Measurements from ENCODE around the gene URI1.
A peak's percentile ranks its signal among the peaks of the same experiment; 100 is the strongest.
"Not testable (repeated sequence)": the region's sequence is repeated elsewhere in the genome, so short reads cannot be mapped to it uniquely, and the experiment has no call there.

The URI1 gene, protein sequence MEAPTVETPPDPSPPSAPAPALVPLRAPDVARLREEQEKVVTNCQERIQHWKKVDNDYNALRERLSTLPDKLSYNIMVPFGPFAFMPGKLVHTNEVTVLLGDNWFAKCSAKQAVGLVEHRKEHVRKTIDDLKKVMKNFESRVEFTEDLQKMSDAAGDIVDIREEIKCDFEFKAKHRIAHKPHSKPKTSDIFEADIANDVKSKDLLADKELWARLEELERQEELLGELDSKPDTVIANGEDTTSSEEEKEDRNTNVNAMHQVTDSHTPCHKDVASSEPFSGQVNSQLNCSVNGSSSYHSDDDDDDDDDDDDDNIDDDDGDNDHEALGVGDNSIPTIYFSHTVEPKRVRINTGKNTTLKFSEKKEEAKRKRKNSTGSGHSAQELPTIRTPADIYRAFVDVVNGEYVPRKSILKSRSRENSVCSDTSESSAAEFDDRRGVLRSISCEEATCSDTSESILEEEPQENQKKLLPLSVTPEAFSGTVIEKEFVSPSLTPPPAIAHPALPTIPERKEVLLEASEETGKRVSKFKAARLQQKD

GRCh38 chr19:29941828-29942403 is at the start of gene URI1:
URI1 (plus strand) TSS chr19:29942239; CDS start chr19:29942548, 309 bp downstream.
- peak within 1 kb of the TSS; percentile 95 for H3K4me3 Mint-ChIP-seq
- H3K36me3 Mint-ChIP-seq (ENCODE audit: low read depth) = peaks cover 6% of the 10 kb centered on the region
- H3K4me1 Mint-ChIP-seq (ENCODE audit: low read depth) = peaks cover 27% of the 10 kb centered on the region
- peaks cover 9% of the 10 kb centered on the region for H3K27me3 Mint-ChIP-seq
- peak within 1 kb of the TSS; percentile 81 for H3K27ac Mint-ChIP-seq
- peaks cover 6% of the 10 kb centered on the region for H3K9me3 Mint-ChIP-seq
- intact Hi-C loops (cut with micrococcal nuclease) = loop anchor here (2.0 to 10.0 kb wide), 3 partner anchors 97 to 337 kb away; partner anchors contain the start of genes C19orf12 and POP4

DNA sequence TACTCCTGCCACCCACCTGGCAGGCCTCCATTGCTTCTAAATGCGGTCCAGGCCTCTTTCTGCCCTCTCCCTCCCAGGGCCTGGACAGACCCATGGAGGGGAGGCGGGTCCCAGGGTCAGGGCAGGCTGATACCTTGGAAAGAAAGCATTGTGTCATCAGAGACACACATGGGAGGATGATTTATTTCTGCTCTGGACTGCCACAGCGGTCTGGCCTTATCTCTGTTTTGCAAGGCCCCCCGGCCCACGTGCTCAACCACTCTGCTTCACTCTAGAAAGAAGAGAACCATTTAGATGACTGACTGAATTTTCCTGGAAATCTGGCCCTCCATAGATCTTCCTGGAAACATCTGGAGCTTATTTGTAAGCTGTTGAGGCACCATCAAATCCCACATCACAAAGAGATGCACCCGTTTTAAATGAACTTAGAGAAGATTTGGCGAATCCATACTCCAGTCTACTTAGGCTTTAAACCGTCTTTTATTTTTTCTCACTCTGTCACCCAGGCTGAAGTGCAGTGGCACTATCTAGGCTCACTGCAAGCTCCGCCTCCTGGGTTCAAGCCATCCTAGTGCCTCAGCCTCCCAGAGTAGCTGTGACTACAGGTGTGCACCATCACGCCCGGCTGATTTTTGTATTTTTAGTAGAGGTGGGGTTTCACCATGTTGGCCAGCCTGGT is 48.3 kb upstream of the URI1 start:
- no peaks in the 10 kb centered on the region for H3K27me3 Mint-ChIP-seq
- H3K36me3 Mint-ChIP-seq (ENCODE audit: low read depth) = no peaks in the 10 kb centered on the region
- H3K27ac Mint-ChIP-seq = no peak overlapping the region
- intact Hi-C loops (cut with micrococcal nuclease) = no loop called here
- H3K9me3 Mint-ChIP-seq = no peaks in the 10 kb centered on the region
- no peaks in the 10 kb centered on the region for H3K4me1 Mint-ChIP-seq (ENCODE audit: low read depth)
- no peak overlapping the region for H3K4me3 Mint-ChIP-seq

DNA sequence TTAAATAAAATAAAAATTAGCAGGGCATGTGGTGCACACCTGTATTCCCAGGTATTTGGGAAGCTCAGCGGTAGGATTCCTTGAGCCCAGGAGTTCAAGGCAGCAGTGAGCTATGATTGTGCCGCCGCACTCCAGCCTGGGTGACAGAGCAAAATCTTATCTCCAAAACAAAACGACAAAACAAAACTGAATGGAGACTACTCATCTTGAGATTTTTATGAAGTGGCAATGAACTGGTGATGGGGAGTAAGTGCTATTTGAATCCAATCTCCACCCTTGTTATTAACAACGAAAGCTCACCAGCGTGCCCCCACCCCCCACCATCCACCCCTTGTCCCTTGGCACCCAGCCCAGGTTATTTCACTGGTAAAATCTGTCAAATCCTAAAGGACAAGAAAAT is 45.2 kb upstream of the URI1 start:
- H3K9me3 Mint-ChIP-seq = no peaks in the 10 kb centered on the region
- intact Hi-C loops (cut with micrococcal nuclease) = no loop called here
- no peaks in the 10 kb centered on the region for H3K36me3 Mint-ChIP-seq (ENCODE audit: low read depth)
- no peaks in the 10 kb centered on the region for H3K4me1 Mint-ChIP-seq (ENCODE audit: low read depth)
- no peak overlapping the region for H3K4me3 Mint-ChIP-seq
- H3K27ac Mint-ChIP-seq = no peak overlapping the region
- no peaks in the 10 kb centered on the region for H3K27me3 Mint-ChIP-seq

DNA sequence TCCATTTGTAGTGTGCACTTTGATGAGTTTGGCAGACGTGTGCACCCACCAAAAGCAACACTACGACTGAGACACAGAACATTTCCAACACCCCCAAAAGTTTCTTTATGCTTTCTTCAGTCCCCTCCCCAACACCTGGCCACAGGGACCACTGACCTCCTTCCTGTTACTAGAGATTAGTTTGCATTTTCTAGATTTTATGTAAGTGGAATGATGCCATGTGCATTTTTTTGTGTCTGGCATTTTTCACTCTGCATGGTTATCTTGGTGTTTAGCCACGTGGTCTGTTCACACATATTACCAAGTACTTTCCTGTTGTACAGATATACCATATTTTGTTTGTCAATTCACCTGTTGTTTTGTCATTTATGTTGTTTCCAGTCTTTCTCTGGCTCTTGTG is 44.6 kb upstream of the URI1 start:
- H3K9me3 Mint-ChIP-seq = no peaks in the 10 kb centered on the region
- H3K27me3 Mint-ChIP-seq = no peaks in the 10 kb centered on the region
- no peaks in the 10 kb centered on the region for H3K36me3 Mint-ChIP-seq (ENCODE audit: low read depth)
- H3K4me3 Mint-ChIP-seq = no peak overlapping the region
- H3K27ac Mint-ChIP-seq = no peak overlapping the region
- no peaks in the 10 kb centered on the region for H3K4me1 Mint-ChIP-seq (ENCODE audit: low read depth)
- intact Hi-C loops (cut with micrococcal nuclease) = no loop called here

GRCh38 chr19:29904017-29904416 is 38.0 kb upstream of the URI1 start:
- Mint-ChIP-seq H3K4me1 (ENCODE audit: low read depth) (no peaks in the 10 kb centered on the region), H3K9me3 (no peaks in the 10 kb centered on the region), H3K27ac (no peak overlapping the region), H3K4me3 (no peak overlapping the region), H3K36me3 (ENCODE audit: low read depth) (no peaks in the 10 kb centered on the region), H3K27me3 (no peaks in the 10 kb centered on the region)
- intact Hi-C loops (cut with micrococcal nuclease) = no loop called here

GRCh38 chr19:29908963-29909944 is 32.8 kb upstream of the URI1 start:
- H3K9me3 Mint-ChIP-seq = no peaks in the 10 kb centered on the region
- no peak overlapping the region for H3K4me3 Mint-ChIP-seq
- no peaks in the 10 kb centered on the region for H3K4me1 Mint-ChIP-seq (ENCODE audit: low read depth)
- H3K27me3 Mint-ChIP-seq = no peaks in the 10 kb centered on the region
- no peak overlapping the region for H3K27ac Mint-ChIP-seq
- H3K36me3 Mint-ChIP-seq (ENCODE audit: low read depth) = no peaks in the 10 kb centered on the region
- intact Hi-C loops (cut with micrococcal nuclease) = no loop called here

DNA sequence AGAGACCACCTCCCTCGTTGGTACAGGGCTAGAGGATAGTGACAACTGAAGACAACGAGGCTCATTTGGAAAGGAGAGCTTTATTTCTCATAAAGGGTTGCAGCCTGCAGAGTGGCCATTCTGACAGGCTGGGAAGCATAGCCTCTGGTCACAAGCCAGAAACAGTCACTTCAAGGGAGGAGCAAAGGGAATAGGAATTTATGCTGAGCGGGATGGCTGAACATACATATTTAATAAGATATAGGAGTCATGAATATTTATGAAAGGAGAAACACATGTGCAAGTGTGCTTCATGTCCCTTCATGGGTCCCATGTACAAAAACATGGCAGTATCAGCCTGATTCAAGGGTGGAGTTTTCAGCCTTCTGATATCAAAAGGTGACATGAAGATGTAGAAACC is 27.1 kb upstream of the URI1 start:
- intact Hi-C loops (cut with micrococcal nuclease) = no loop called here
- Mint-ChIP-seq H3K27me3 (no peaks in the 10 kb centered on the region), H3K9me3 (no peaks in the 10 kb centered on the region), H3K4me1 (ENCODE audit: low read depth) (no peaks in the 10 kb centered on the region), H3K36me3 (ENCODE audit: low read depth) (no peaks in the 10 kb centered on the region), H3K4me3 (no peak overlapping the region), H3K27ac (no peak overlapping the region)

DNA sequence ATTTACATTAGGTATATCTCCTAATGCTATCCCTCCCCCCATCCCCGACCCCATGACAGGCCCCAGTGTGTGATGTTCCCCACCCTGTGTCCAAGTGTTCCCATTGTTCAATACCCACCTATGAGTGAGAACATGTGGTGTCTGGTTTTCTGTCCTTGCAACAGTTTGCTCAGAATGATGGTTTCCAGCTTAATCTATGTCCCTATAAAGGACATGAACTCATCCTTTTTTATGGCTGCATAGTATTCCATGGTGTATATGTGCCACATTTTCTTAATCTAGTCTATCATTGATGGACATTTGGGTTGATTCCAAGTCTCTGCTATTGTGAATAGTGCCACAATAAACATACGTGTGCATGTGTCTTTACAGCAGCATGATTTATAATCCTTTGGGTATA is 26.2 kb upstream of the URI1 start:
- H3K4me3 Mint-ChIP-seq; intact Hi-C loops (cut with micrococcal nuclease); H3K36me3 Mint-ChIP-seq (ENCODE audit: low read depth); H3K27me3 Mint-ChIP-seq; H3K4me1 Mint-ChIP-seq (ENCODE audit: low read depth); H3K27ac Mint-ChIP-seq; H3K9me3 Mint-ChIP-seq: not testable (repeated sequence)

DNA sequence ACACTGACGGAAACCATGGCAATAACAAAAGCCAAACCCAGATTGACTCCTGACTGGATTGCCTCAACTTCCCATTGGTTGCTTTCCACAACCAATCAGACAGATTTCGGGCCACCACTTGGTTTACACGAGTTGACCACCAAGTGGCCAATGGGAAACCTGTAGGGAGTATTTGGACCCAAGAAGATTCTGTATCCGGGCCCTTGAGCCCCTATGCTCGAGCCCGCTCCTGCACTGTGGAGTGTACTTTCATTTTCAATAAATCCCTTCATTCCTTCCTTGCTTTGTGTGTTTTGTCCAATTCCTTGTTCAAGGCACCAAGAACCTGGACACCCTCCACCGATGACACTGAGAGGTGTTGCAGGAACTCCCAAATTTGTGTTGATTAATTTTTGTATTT is 24.1 kb upstream of the URI1 start:
- no peaks in the 10 kb centered on the region for H3K9me3 Mint-ChIP-seq
- intact Hi-C loops (cut with micrococcal nuclease) = no loop called here
- no peaks in the 10 kb centered on the region for H3K36me3 Mint-ChIP-seq (ENCODE audit: low read depth)
- H3K27ac Mint-ChIP-seq = no peak overlapping the region
- no peak overlapping the region for H3K4me3 Mint-ChIP-seq
- no peaks in the 10 kb centered on the region for H3K4me1 Mint-ChIP-seq (ENCODE audit: low read depth)
- no peaks in the 10 kb centered on the region for H3K27me3 Mint-ChIP-seq

GRCh38 chr19:29918891-29919290 is 23.1 kb upstream of the URI1 start:
- Mint-ChIP-seq H3K4me1 (ENCODE audit: low read depth) (no peaks in the 10 kb centered on the region), H3K27ac (no peak overlapping the region), H3K36me3 (ENCODE audit: low read depth) (no peaks in the 10 kb centered on the region), H3K9me3 (no peaks in the 10 kb centered on the region), H3K4me3 (no peak overlapping the region), H3K27me3 (no peaks in the 10 kb centered on the region)
- intact Hi-C loops (cut with micrococcal nuclease) = no loop called here

DNA sequence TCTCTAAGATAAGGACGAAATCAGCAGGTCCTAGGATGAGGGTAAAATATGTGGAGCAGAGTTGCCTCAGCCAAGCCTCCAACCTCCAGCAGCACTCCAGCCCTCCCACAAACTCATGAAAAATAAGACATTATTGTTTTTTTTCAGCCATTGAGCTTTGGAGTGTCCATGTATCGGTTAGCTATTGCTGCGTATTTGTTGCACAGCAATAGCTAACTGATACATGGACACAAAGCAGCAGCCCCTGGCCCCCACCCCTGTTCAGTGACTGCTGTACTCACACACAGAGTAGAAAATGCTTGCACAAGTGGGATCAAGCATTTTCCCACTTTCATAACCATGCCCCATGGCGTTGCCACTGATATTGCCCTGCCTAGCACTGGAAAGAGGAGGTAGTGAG is 19.1 kb upstream of the URI1 start:
- Mint-ChIP-seq H3K27me3 (no peaks in the 10 kb centered on the region), H3K9me3 (no peaks in the 10 kb centered on the region), H3K27ac (no peak overlapping the region), H3K4me3 (no peak overlapping the region), H3K4me1 (ENCODE audit: low read depth) (no peaks in the 10 kb centered on the region), H3K36me3 (ENCODE audit: low read depth) (no peaks in the 10 kb centered on the region)
- intact Hi-C loops (cut with micrococcal nuclease) = no loop called here

DNA sequence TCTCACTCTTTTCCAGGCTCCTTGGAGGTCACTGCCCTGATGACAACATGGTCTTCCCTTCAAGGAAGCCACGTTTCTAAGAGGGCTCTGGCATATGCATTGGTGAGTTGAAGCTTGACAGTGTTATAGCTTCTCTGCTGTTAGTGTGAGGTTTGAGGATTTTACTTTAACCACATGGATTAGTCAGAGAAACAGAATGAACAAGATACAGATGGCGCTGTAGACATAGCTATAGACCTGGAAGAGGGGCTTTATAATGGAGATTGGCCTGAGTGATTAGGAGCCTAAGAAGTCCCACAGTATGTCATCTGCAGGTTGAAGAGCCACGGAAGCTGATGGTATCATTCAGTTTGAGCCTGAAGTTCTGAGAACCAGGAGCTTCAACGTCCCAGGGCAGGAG is 18.4 kb upstream of the URI1 start:
- intact Hi-C loops (cut with micrococcal nuclease) = no loop called here
- Mint-ChIP-seq H3K27ac (no peak overlapping the region), H3K9me3 (no peaks in the 10 kb centered on the region), H3K4me1 (ENCODE audit: low read depth) (no peaks in the 10 kb centered on the region), H3K36me3 (ENCODE audit: low read depth) (no peaks in the 10 kb centered on the region), H3K4me3 (no peak overlapping the region), H3K27me3 (no peaks in the 10 kb centered on the region)

GRCh38 chr19:29926031-29926430 is 16.0 kb upstream of the URI1 start:
- intact Hi-C loops (cut with micrococcal nuclease) = no loop called here
- no peaks in the 10 kb centered on the region for H3K9me3 Mint-ChIP-seq
- H3K27ac Mint-ChIP-seq = no peak overlapping the region
- H3K4me1 Mint-ChIP-seq (ENCODE audit: low read depth) = no peaks in the 10 kb centered on the region
- no peaks in the 10 kb centered on the region for H3K27me3 Mint-ChIP-seq
- H3K4me3 Mint-ChIP-seq = no peak overlapping the region
- no peaks in the 10 kb centered on the region for H3K36me3 Mint-ChIP-seq (ENCODE audit: low read depth)

Measured in dendritic cell treated with granulocyte-macrophage colony-stimulating factor and Interleukin-4, amounts not matched to agents 40 ng/mL and 50 ng/mL, for 4 days (primary cell).